NCI-H2196 treated with DMSO at 0.1 percent for 48 hours (cell line): ENCODE measurements around the gene B4GALT6.
A peak's percentile ranks its signal among the peaks of the same experiment; 100 is the strongest.
"Not testable (repeated sequence)": the region's sequence is repeated elsewhere in the genome, so short reads cannot be mapped to it uniquely, and the experiment has no call there.

ENCODE experiments used
- DNase-seq: peaks from one replicate; lab custom pipeline; 2025; ENCODE audit not compliant: unreplicated experiment; lab: John Stamatoyannopoulos, UW

The B4GALT6 gene, protein sequence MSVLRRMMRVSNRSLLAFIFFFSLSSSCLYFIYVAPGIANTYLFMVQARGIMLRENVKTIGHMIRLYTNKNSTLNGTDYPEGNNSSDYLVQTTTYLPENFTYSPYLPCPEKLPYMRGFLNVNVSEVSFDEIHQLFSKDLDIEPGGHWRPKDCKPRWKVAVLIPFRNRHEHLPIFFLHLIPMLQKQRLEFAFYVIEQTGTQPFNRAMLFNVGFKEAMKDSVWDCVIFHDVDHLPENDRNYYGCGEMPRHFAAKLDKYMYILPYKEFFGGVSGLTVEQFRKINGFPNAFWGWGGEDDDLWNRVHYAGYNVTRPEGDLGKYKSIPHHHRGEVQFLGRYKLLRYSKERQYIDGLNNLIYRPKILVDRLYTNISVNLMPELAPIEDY

GRCh38 chr18:31684279-31685096 is at the start of gene B4GALT6:
B4GALT6 (minus strand) TSS chr18:31684581; CDS start chr18:31684426, 155 bp downstream.
- DNase-seq = no peak

- no peak for DNase-seq
Observed at GRCh38 chr18:31731628-31732027, 47.2 kb upstream of the B4GALT6 start.

DNA sequence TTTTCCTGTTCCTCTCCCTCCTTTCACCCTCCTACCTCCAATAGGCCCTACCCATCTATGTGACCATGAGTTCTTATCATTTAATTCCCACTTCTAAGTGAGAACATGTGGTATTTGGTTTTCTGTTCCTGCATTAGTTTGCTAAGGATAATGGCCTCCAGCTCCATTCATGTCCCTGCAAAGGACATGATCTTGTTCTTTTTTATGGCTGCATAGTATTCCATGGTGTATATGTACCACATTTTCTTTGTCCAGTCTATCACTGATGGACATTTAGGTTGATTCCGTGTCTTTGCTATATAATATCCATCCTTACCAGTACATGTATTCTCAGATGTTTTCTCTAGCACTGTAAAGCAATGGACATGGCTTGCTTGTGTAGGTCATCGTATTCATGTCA is 44.8 kb upstream of the B4GALT6 start:
- DNase-seq = not testable (repeated sequence)

DNA sequence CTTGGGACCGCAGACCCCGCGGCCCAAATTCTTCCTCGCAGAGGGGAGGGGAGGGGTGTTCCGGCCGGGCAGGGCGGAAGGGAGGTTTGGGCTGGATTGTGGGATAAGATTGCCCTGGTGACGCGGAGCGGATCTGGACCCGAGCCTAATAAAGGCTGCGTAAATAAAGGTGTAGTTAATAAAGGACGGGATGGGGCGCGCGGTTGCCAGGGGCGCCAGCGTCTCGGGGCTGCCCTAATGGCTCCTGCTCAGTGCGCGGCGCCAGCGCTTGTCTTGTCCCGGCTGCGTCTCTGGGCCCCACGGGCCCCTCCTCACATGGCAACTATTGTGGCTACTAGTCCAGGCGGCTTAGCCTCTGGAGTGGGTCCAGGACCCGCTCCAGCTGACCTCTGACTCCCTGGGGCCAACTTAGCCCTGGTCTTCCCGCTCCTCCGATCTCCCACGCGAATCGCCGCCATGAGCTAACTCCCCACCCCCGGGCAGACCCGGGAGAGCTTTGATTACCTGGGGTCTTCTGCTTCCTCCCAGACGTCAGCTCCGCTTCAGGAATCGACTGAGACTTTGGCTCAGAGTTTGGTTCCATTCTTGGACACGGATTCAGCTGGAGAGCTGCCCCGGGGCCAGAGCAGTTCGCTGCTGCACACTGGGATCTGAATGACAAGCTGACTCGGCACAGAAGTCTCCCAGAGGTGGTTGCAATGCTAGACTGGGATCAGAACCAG is 39.8 kb upstream of the B4GALT6 start:
- no peak for DNase-seq

GRCh38 chr18:31723639-31723989 is 39.2 kb upstream of the B4GALT6 start:
- no peak for DNase-seq

DNA sequence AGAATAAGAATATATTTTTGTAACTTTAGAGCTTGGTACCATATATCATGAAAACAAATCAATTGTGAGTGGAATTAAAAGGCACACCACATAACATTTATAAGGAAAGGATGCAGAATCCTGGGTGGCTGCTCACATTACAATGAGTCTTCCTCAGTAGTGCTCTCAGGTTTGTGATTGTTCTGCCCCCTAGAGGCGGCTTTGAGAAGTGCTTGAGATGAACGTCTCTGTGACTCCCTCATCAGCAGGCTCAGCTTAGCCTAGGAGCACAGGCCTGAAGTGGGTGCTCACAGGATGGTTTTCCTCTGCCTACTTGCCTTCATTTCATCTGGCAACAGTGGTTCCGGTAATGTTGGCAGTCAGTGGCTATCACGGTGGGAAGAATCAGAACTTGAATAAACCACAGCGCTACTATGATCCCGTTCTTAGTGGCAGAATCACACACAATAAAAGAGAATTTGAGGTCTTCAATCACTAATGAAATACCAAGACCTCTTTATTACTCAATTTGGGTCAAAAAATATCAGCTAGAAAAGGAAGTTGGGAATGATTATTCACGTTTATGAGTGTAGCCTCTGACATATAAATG is 38.1 kb upstream of the B4GALT6 start:
- DNase-seq = peak; percentile 24

DNA sequence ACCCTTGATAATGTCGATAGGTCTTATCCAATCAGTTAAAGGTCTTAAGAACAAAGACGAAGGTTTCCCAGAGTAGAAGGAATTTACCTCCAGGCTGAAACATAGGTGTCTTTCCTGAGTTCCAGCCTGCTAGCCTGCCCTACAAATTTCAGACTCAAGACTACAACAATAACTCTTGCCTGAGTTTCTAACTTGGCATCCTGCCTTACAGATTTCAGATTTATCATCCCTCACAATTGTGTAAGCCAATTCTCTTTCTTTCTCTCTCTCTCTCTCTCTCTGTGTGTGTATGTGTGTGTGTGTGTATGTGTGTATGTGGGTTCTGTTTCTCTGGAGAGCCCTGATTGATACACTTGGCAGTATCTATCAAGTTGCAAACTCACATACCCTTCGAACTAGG is 37.2 kb upstream of the B4GALT6 start:
- DNase-seq = no peak

DNA sequence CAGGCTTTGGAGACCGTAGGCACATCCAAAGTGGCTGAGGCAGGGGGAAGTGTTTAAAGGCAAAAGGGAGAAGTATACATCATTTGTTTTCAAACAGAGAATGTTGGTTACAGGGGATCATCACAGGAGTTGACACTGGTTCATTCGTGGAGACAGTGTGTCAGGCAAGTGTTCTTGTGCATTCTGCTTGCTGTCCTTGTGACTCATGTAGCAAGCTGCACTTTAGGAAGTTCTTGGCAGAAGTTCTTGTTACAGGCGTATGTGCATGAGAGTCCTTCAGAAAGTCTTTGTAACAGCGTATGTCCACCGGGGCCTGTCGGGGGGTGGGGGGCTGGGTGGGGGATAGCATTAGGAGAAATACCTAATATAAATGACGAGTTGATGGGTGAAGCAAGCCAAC is 36.5 kb upstream of the B4GALT6 start:
- no peak for DNase-seq

DNA sequence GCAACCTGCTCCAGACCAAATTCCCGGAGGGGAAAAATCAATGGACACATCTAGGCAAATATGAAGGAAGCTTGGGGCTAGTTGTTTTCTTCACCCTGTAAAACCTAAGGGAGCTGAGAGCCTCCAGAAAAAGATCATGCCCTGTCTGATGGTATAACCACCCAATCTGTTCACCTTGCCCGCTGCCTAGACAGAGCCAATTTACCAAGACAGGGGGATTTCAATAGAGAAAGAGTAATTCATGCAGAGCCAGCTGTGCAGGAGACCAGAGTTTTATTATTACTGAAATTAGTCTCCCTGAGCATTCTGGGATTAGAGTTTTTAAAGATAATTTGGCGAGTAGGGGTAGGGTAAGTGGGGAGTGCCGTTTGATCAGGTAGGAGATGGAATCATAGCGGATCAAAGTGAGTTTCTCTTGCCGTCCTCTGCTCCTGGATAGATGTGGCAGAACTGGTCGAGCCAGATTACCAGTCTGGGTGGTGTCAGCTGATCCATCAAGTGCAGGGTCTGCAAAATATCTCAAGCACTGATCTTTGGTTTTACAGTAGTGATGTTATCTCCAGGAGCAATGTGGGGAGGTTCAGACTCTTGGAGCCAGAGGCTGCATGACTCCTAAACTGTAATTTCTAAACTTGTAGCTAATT is 35.1 kb upstream of the B4GALT6 start:
- DNase-seq = no peak

DNA sequence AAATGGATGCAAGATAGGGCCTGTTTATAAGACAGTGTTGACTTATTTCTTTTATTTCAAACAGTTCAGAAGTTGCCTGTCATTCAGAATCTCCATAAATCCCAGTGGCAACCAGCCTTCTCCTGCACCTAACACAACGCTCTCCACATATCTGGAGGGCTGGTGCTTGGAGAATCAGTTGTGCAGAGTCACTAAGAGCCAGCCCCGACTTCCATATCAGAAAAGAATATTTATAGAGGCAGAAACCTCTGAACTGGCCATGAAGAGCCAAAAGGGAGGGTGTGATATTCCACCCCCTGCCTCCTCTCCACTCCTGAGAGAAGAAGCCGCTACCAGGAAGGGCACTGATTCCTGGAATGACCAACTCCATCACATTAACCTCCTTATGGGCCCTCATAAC is 34.0 kb upstream of the B4GALT6 start:
- no peak for DNase-seq

GRCh38 chr18:31716362-31716761 is 32.0 kb upstream of the B4GALT6 start:
- no peak for DNase-seq

- no peak for DNase-seq
Observed at GRCh38 chr18:31711365-31712172, 27.2 kb upstream of the B4GALT6 start.

- no peak for DNase-seq
Observed at GRCh38 chr18:31710826-31711225, 26.4 kb upstream of the B4GALT6 start.

GRCh38 chr18:31707815-31708214 is 23.4 kb upstream of the B4GALT6 start:
- no peak for DNase-seq

GRCh38 chr18:31702449-31702848 is 18.1 kb upstream of the B4GALT6 start:
- no peak for DNase-seq

DNA sequence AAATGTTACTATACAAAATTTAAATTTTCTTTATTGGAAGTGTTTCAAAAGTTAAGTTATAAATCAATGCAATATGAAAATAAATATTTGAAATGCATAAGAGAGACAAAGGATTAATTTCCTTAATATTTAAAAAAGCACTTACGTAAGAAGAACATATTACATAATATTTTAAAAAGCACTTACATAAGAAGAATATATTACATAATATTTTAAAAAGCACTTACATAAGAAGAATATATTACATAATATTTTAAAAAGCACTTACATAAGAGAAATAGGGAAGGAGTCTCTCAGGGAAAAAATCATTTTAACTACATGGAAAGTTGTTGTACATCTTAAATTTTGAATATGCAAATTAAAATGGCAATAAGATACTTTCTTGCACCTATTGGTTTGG is 17.4 kb upstream of the B4GALT6 start:
- DNase-seq = no peak

DNA sequence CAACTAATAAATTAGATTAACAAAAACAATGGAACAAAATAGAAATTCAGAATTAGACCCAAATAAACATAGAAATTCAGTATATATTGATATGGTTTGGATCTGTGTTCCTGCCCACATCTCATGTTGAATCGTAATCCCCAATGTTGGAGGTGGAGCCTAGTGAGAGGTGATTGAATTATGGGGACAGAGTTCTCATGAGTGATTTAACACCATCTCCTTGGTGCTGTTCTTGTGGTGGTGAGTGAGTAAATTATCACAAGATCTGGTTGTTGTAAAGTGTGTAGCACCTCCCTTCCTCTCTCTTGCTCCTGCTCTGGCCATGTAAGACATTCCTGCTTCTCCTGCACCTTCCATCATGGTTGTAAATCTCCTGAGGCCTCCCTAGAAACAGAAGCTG is 16.6 kb upstream of the B4GALT6 start:
- DNase-seq = no peak

DNA sequence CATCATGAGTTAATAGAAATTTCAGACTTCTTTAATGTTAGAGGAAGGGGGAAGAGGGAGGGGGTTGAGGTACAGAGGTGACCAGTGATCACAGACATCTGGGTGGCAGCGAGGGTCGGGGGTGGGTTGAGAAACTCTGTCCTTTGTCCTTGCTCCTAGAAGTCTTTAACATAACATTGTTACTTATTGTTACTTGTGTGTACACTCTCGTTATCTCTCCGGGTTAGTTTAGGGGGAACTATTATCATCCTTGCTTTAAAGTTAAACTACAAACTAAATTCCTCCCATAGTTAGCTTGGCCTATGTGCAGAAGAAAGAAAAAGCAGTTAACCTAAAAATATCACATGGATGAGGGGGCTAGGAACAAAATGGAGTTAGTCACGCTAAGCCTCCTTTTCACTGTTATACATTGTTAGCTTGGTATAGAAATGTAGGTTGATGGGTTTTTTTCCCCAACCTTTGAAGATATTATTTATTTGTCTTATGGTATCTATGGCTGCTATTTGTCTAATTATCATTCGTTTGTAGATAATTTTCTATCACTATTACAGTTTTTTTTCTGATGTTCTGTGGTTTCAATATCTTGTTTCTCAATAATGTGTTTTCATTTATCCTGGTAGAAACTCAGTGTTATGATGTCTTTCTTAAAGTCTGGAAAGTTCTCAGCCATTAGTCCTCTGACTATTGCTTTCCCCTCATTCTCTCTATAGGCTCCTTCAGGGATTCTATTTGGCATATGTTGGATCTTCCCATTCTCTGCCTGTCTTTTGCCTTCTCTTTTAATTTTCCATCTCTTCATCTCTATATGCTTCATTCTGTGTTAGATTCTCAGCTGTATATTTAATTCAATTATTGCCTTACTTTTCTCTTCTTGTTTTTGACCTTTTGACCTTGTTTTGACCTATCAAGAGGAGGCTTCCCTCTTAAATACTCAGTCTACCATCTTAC is 13.2 kb upstream of the B4GALT6 start:
- DNase-seq = no peak

- no peak for DNase-seq
Observed at GRCh38 chr18:31695989-31696388, 11.6 kb upstream of the B4GALT6 start.
